Measurements from ENCODE around the gene TMIGD1. TPM values are rescaled to one million over a fixed set of nuclear protein-coding genes. Genes with fewer than 3 reads are reported as not detected.
A peak's percentile ranks its signal among the peaks of the same experiment; 100 is the strongest.

Gene TMIGD1
- total and polyA plus RNA-seq, 5 donors from 2014 or later = not detected

- Mint-ChIP-seq H3K36me3 (no peaks in the 10 kb centered on the region), H3K27ac (no peak overlapping the region), H3K4me1 (peaks cover 11 to 23% (median 16%) of the 10 kb centered on the region in 4 donors), H3K9me3 (no peaks in the 10 kb centered on the region), H3K4me3 (no peak overlapping the region), H3K27me3 (peaks cover 9% of the 10 kb centered on the region)
- Histone ChIP-seq H3K4me1 (ENCODE audit: control insufficient read depth, insufficient read depth, low read length, poor library complexity, severe bottlenecking) (peaks cover 15% of the 10 kb centered on the region), H3K36me3 (ENCODE audit: control insufficient read depth, insufficient read depth, low read length) (no peaks in the 10 kb centered on the region), H3K9me3 (ENCODE audit: control insufficient read depth in 2 of 2, low read length in 2 of 2) (peaks cover 3 to 6% of the 10 kb centered on the region in 2 experiments), H3K27me3 (ENCODE audit: control insufficient read depth, insufficient read depth, low read length) (peaks cover 4% of the 10 kb centered on the region), H3K27ac (ENCODE audit: insufficient read depth, low read length, poor library complexity, severe bottlenecking) (no peak overlapping the region), H3K4me3 (ENCODE audit: low read depth, low read length) (no peak overlapping the region)
- no peak for DNase-seq
- ATAC-seq (ENCODE audit: low read depth in 2 of 2) = no peak
These were observed 32.7 kb upstream of the TMIGD1 start for GRCh38 chr17:30366536-30366935.

GRCh38 chr17:30363715-30364202, 29.9 kb upstream of the TMIGD1 start:
- peak overlapping the region in 2 of 3 donors; percentile 8 to 88 for H3K27ac Mint-ChIP-seq
- peak overlapping the region; percentile 11 to 68 (median 40) for H3K4me3 Mint-ChIP-seq
- H3K27me3 Mint-ChIP-seq = no peaks in the 10 kb centered on the region
- Histone ChIP-seq H3K4me3 (ENCODE audit: low read depth, low read length) (peak overlapping the region; percentile 76), H3K9me3 (ENCODE audit: control insufficient read depth in 2 of 2, low read length in 2 of 2) (peaks cover 3 to 7% of the 10 kb centered on the region in 2 experiments), H3K27ac (ENCODE audit: insufficient read depth, low read length, poor library complexity, severe bottlenecking) (peak overlapping the region; percentile 34), H3K4me1 (ENCODE audit: control insufficient read depth, insufficient read depth, low read length, poor library complexity, severe bottlenecking) (peaks cover 15% of the 10 kb centered on the region), H3K27me3 (ENCODE audit: control insufficient read depth, insufficient read depth, low read length) (peaks cover 2% of the 10 kb centered on the region), H3K36me3 (ENCODE audit: control insufficient read depth, insufficient read depth, low read length) (no peaks in the 10 kb centered on the region)
- DNase-seq (peak; percentile 25 to 72 (median 56)), ATAC-seq (ENCODE audit: low read depth in 2 of 2) (peak; percentile 84 to 85)
- peaks cover 11 to 23% (median 16%) of the 10 kb centered on the region in 4 donors for H3K4me1 Mint-ChIP-seq
- H3K9me3 Mint-ChIP-seq = peaks cover 0 to 7% (median 4%) of the 10 kb centered on the region in 7 donors
- no peaks in the 10 kb centered on the region for H3K36me3 Mint-ChIP-seq

- Histone ChIP-seq H3K36me3 (ENCODE audit: control insufficient read depth, insufficient read depth, low read length) (no peaks in the 10 kb centered on the region), H3K4me3 (ENCODE audit: low read depth, low read length) (no peak overlapping the region), H3K27me3 (ENCODE audit: control insufficient read depth, insufficient read depth, low read length) (no peaks in the 10 kb centered on the region), H3K9me3 (ENCODE audit: control insufficient read depth in 2 of 2, low read length in 2 of 2) (peaks cover 3 to 7% of the 10 kb centered on the region in 2 experiments), H3K4me1 (ENCODE audit: control insufficient read depth, insufficient read depth, low read length, poor library complexity, severe bottlenecking) (peaks cover 15% of the 10 kb centered on the region), H3K27ac (ENCODE audit: insufficient read depth, low read length, poor library complexity, severe bottlenecking) (no peak overlapping the region)
- Mint-ChIP-seq H3K9me3 (peaks cover 0 to 7% (median 4%) of the 10 kb centered on the region in 7 donors), H3K4me1 (peaks cover 10 to 23% (median 15%) of the 10 kb centered on the region in 4 donors), H3K27me3 (no peaks in the 10 kb centered on the region), H3K4me3 (no peak overlapping the region), H3K36me3 (no peaks in the 10 kb centered on the region), H3K27ac (no peak overlapping the region)
- ATAC-seq (ENCODE audit: low read depth in 2 of 2) = no peak
- DNase-seq = no peak
These were observed 28.0 kb upstream of the TMIGD1 start for GRCh38 chr17:30361766-30362279.

- peaks cover 3 to 7% of the 10 kb centered on the region in 2 experiments for H3K9me3 ChIP-seq (ENCODE audit: control insufficient read depth in 2 of 2, low read length in 2 of 2)
These were observed 26.4 kb upstream of the TMIGD1 start for GRCh38 chr17:30360086-30360808.

GRCh38 chr17:30358055-30358760, 24.4 kb upstream of the TMIGD1 start:
- no peak overlapping the region for H3K4me3 ChIP-seq (ENCODE audit: low read depth, low read length)
- Mint-ChIP-seq H3K36me3 (no peaks in the 10 kb centered on the region), H3K4me3 (no peak overlapping the region), H3K4me1 (peaks cover 0 to 7% (median 6%) of the 10 kb centered on the region in 4 donors), H3K27me3 (peaks cover 6% of the 10 kb centered on the region), H3K9me3 (peaks cover 0 to 7% (median 4%) of the 10 kb centered on the region in 7 donors), H3K27ac (no peak overlapping the region)
- ATAC-seq (ENCODE audit: low read depth in 2 of 2) (no peak), DNase-seq (no peak)
- H3K36me3 ChIP-seq (ENCODE audit: control insufficient read depth, insufficient read depth, low read length) = no peaks in the 10 kb centered on the region
- H3K4me1 ChIP-seq (ENCODE audit: control insufficient read depth, insufficient read depth, low read length, poor library complexity, severe bottlenecking) = peaks cover 2% of the 10 kb centered on the region
- no peak overlapping the region for H3K27ac ChIP-seq (ENCODE audit: insufficient read depth, low read length, poor library complexity, severe bottlenecking)
- peaks cover 3% of the 10 kb centered on the region for H3K27me3 ChIP-seq (ENCODE audit: control insufficient read depth, insufficient read depth, low read length)
- peaks cover 3 to 7% of the 10 kb centered on the region in 2 experiments for H3K9me3 ChIP-seq (ENCODE audit: control insufficient read depth in 2 of 2, low read length in 2 of 2)

More at GRCh38 chr17:30360086-30360808, 26.4 kb upstream of the TMIGD1 start:
- no peaks in the 10 kb centered on the region for H3K27me3 ChIP-seq (ENCODE audit: control insufficient read depth, insufficient read depth, low read length)
- no peaks in the 10 kb centered on the region for H3K36me3 Mint-ChIP-seq
- no peak overlapping the region for H3K27ac ChIP-seq (ENCODE audit: insufficient read depth, low read length, poor library complexity, severe bottlenecking)
- H3K9me3 Mint-ChIP-seq = peaks cover 0 to 7% (median 4%) of the 10 kb centered on the region in 7 donors
- H3K4me1 ChIP-seq (ENCODE audit: control insufficient read depth, insufficient read depth, low read length, poor library complexity, severe bottlenecking) = peaks cover 15% of the 10 kb centered on the region
- no peak overlapping the region for H3K27ac Mint-ChIP-seq
- no peak for DNase-seq
- no peak for ATAC-seq (ENCODE audit: low read depth in 2 of 2)
- no peak overlapping the region for H3K4me3 Mint-ChIP-seq
- H3K4me3 ChIP-seq (ENCODE audit: low read depth, low read length) = no peak overlapping the region
- H3K36me3 ChIP-seq (ENCODE audit: control insufficient read depth, insufficient read depth, low read length) = no peaks in the 10 kb centered on the region
- H3K4me1 Mint-ChIP-seq = peaks cover 7 to 19% (median 15%) of the 10 kb centered on the region in 4 donors
- H3K27me3 Mint-ChIP-seq = peaks cover 6% of the 10 kb centered on the region

- Histone ChIP-seq H3K27me3 (ENCODE audit: control insufficient read depth, insufficient read depth, low read length) (peaks cover 3% of the 10 kb centered on the region), H3K4me1 (ENCODE audit: control insufficient read depth, insufficient read depth, low read length, poor library complexity, severe bottlenecking) (no peaks in the 10 kb centered on the region), H3K36me3 (ENCODE audit: control insufficient read depth, insufficient read depth, low read length) (no peaks in the 10 kb centered on the region), H3K9me3 (ENCODE audit: control insufficient read depth in 2 of 2, low read length in 2 of 2) (peaks cover 3 to 7% of the 10 kb centered on the region in 2 experiments), H3K27ac (ENCODE audit: insufficient read depth, low read length, poor library complexity, severe bottlenecking) (no peak overlapping the region), H3K4me3 (ENCODE audit: low read depth, low read length) (no peak overlapping the region)
- no peak overlapping the region for H3K4me3 Mint-ChIP-seq
- peaks cover 0 to 4% (median 1%) of the 10 kb centered on the region in 4 donors for H3K4me1 Mint-ChIP-seq
- DNase-seq = no peak
- peaks cover 6% of the 10 kb centered on the region for H3K27me3 Mint-ChIP-seq
- no peak for ATAC-seq (ENCODE audit: low read depth in 2 of 2)
- H3K27ac Mint-ChIP-seq = no peak overlapping the region
- no peaks in the 10 kb centered on the region for H3K36me3 Mint-ChIP-seq
- peaks cover 0 to 7% (median 4%) of the 10 kb centered on the region in 7 donors for H3K9me3 Mint-ChIP-seq
These were observed 23.6 kb upstream of the TMIGD1 start for GRCh38 chr17:30357476-30357875.

- no peak overlapping the region for H3K4me3 Mint-ChIP-seq
- Histone ChIP-seq H3K9me3 (ENCODE audit: control insufficient read depth in 2 of 2, low read length in 2 of 2) (no peaks in the 10 kb centered on the region), H3K36me3 (ENCODE audit: control insufficient read depth, insufficient read depth, low read length) (no peaks in the 10 kb centered on the region), H3K27me3 (ENCODE audit: control insufficient read depth, insufficient read depth, low read length) (peaks cover 3% of the 10 kb centered on the region), H3K4me3 (ENCODE audit: low read depth, low read length) (no peak overlapping the region), H3K4me1 (ENCODE audit: control insufficient read depth, insufficient read depth, low read length, poor library complexity, severe bottlenecking) (no peaks in the 10 kb centered on the region), H3K27ac (ENCODE audit: insufficient read depth, low read length, poor library complexity, severe bottlenecking) (no peak overlapping the region)
- H3K9me3 Mint-ChIP-seq = peaks cover 0 to 3% (median 0%) of the 10 kb centered on the region in 7 donors
- peaks cover 0 to 2% (median 0%) of the 10 kb centered on the region in 4 donors for H3K4me1 Mint-ChIP-seq
- no peak overlapping the region for H3K27ac Mint-ChIP-seq
- DNase-seq (no peak), ATAC-seq (ENCODE audit: low read depth in 2 of 2) (no peak)
- peaks cover 6% of the 10 kb centered on the region for H3K27me3 Mint-ChIP-seq
- no peaks in the 10 kb centered on the region for H3K36me3 Mint-ChIP-seq
These were observed 20.8 kb upstream of the TMIGD1 start for GRCh38 chr17:30354701-30355100.
